Measurements from ENCODE around the gene RTP3. TPM values are rescaled to one million over a fixed set of nuclear protein-coding genes. Genes with fewer than 3 reads are reported as not detected.
"Not testable (repeated sequence)": the region's sequence is repeated elsewhere in the genome, so short reads cannot be mapped to it uniquely, and the experiment has no call there.

Gene RTP3
- total RNA-seq, 2 donors from 2014 or later, result not detected

GRCh38 chr3:46537779-46538178 lies 40.0 kb downstream of the RTP3 start:
- DNase-seq, result no peak
- intact Hi-C loops (cut with DNase I, micrococcal nuclease), result no loop called here
- ATAC-seq, result no peak

GRCh38 chr3:46538425-46538802 lies 40.6 kb downstream of the RTP3 start:
- DNase-seq; ATAC-seq; intact Hi-C loops (cut with DNase I, micrococcal nuclease): not testable (repeated sequence)

GRCh38 chr3:46538803-46539442 lies 41.1 kb downstream of the RTP3 start:
- intact Hi-C loops (cut with DNase I, micrococcal nuclease), result no loop called here
- ATAC-seq (peak; percentile 59), DNase-seq (peak; percentile 67 to 77)

GRCh38 chr3:46539443-46540005 lies 41.7 kb downstream of the RTP3 start:
- ATAC-seq (no peak), DNase-seq (no peak)
- intact Hi-C loops (cut with DNase I, micrococcal nuclease), result loop anchor here in 1 of 2 donors (10.0 kb wide), 1 partner anchor 45 kb away; the partner anchor contains the start of gene RTP3

GRCh38 chr3:46540550-46540949 lies 42.8 kb downstream of the RTP3 start:
- intact Hi-C loops (cut with DNase I, micrococcal nuclease), result loop anchor here in 1 of 2 donors (10.0 kb wide), 1 partner anchor 46 kb away; the partner anchor contains the start of gene RTP3
- ATAC-seq (no peak), DNase-seq (no peak)

GRCh38 chr3:46541835-46542234 lies 44.1 kb downstream of the RTP3 start:
- DNase-seq (no peak), ATAC-seq (no peak)
- intact Hi-C loops (cut with DNase I, micrococcal nuclease), result loop anchor here in 1 of 2 donors (10.0 kb wide), 1 partner anchor 47 kb away; the partner anchor contains the start of gene RTP3

- intact Hi-C loops (cut with DNase I, micrococcal nuclease), result loop anchor here in 1 of 2 donors (10.0 kb wide), 1 partner anchor 48 kb away; the partner anchor contains the start of gene RTP3
- DNase-seq (no peak), ATAC-seq (no peak)
Measured at GRCh38 chr3:46542344-46542743, 44.6 kb downstream of the RTP3 start.

- intact Hi-C loops (cut with DNase I, micrococcal nuclease), result loop anchor here in 1 of 2 donors (10.0 kb wide), 1 partner anchor 48 kb away; the partner anchor contains the start of gene RTP3
- no peak for DNase-seq
- no peak for ATAC-seq
Measured at GRCh38 chr3:46542801-46543201, 45.0 kb downstream of the RTP3 start.

- intact Hi-C loops (cut with DNase I, micrococcal nuclease), result loop anchor here in 1 of 2 donors (10.0 kb wide), 1 partner anchor 50 kb away; the partner anchor contains the start of gene RTP3
- ATAC-seq (no peak), DNase-seq (no peak)
Measured at GRCh38 chr3:46544771-46545503, 47.2 kb downstream of the RTP3 start.

GRCh38 chr3:46545818-46546630 lies 48.2 kb downstream of the RTP3 start:
- ATAC-seq, result no peak
- DNase-seq, result no peak
- intact Hi-C loops (cut with DNase I, micrococcal nuclease), result loop anchor here in 1 of 2 donors (10.0 kb wide), 1 partner anchor 51 kb away; the partner anchor contains the start of gene RTP3

GRCh38 chr3:46546896-46547440 lies 49.2 kb downstream of the RTP3 start:
- intact Hi-C loops (cut with DNase I, micrococcal nuclease), result loop anchor here in 1 of 2 donors (10.0 kb wide), 1 partner anchor 52 kb away; the partner anchor contains the start of gene RTP3
- DNase-seq, result no peak
- ATAC-seq, result no peak

GRCh38 chr3:46548611-46549010 lies 50.8 kb downstream of the RTP3 start:
- DNase-seq, ATAC-seq: not testable (repeated sequence)
- intact Hi-C loops (cut with DNase I, micrococcal nuclease), result loop anchor here in 1 of 2 donors (10.0 kb wide), 1 partner anchor 54 kb away; the partner anchor contains the start of gene RTP3

- no peak for ATAC-seq
- no peak for DNase-seq
- intact Hi-C loops (cut with DNase I, micrococcal nuclease), result loop anchor here in 1 of 2 donors (10.0 kb wide), 1 partner anchor 55 kb away; the partner anchor contains the start of gene RTP3
Measured at GRCh38 chr3:46549408-46549904, 51.7 kb downstream of the RTP3 start.

GRCh38 chr3:46549989-46550388 lies 52.2 kb downstream of the RTP3 start:
- intact Hi-C loops (cut with DNase I, micrococcal nuclease), result loop anchor here (10.0 kb wide), 2 partner anchors 55 to 65 kb away; partner anchors contain the start of gene RTP3 (in 1 of the 2)
- DNase-seq (no peak), ATAC-seq (no peak)

Measured in left colon (tissue), 2 donors.